Measurements from ENCODE around the gene GOLGA6L2.

GRCh38 chr15:23402544-23402943 lies 44.5 kb downstream of the GOLGA6L2 start:
- TF ChIP-seq CTCF (IDR thresholded peaks at IDR 0.05; ENCODE audit: low read length) (no peak), EZH2 (optimal IDR thresholded peaks at IDR 0.05; ENCODE audit: low read depth, low read length) (no peak), EZH2phosphoT487 (IDR thresholded peaks at IDR 0.05; ENCODE audit: low read length) (no peak)

All from MM.1S (cell line).